OCI-LY7 (cell line): ENCODE measurements around the gene ZNF512. TPM values are rescaled to one million over a fixed set of nuclear protein-coding genes. Genes with fewer than 3 reads are reported as not detected.

Experiments used
- BruUV-seq: library from RNA; stranded (reverse); fragments of 400-500 nt; replicated peaks from 2 replicates; lab custom pipeline; 2021; lab: Mats Ljungman, UMichigan
- CTCF ChIA-PET: fragments of 300-600 bp; sonication (Branson Sonifier 250); formaldehyde crosslinking; loops from one replicate; lab custom pipeline; 2022; ENCODE audit warnings: antibody characterized with exemption; ENCODE audit not compliant: unreplicated experiment; lab: Charles Lee
- POLR2A ChIA-PET: fragments of 300-600 bp; sonication (Branson Sonifier 250); formaldehyde crosslinking; loops from one replicate; lab custom pipeline; 2022; ENCODE audit warnings: antibody characterized with exemption; lab: Charles Lee
- DNase-seq: peaks from one replicate; pipeline ENCODE4 v3.0.0-alpha.2; 2015; ENCODE audit warnings: low spot score
- H2AFZ ChIP-seq: fragments of 200-600 bp; sonication (generic), shearing (Covaris generic); 2 replicates; pipeline ENCODE4 v1.6.1; 2014; ENCODE audit warnings: mild to moderate bottlenecking, antibody characterized with exemption, low read length, moderate library complexity
- H3K27ac ChIP-seq: fragments of 200-600 bp; sonication (generic); 2 replicates; pipeline ENCODE4 v1.5.1; 2014; ENCODE audit warnings: mixed run types, low read depth, mild to moderate bottlenecking, moderate library complexity, low read length, inconsistent platforms; ENCODE audit not compliant: poor library complexity, severe bottlenecking
- H3K36me3 ChIP-seq: fragments of 200-600 bp; sonication (generic); 2 replicates; pipeline ENCODE4 v1.6.1; 2014; ENCODE audit warnings: mild to moderate bottlenecking, antibody characterized with exemption, low read length, moderate library complexity, mixed read lengths; ENCODE audit not compliant: insufficient read depth
- H3K4me1 ChIP-seq: fragments of 200-600 bp; sonication (generic); 2 replicates; pipeline ENCODE4 v1.5.1; 2014; ENCODE audit warnings: mild to moderate bottlenecking, low read length; ENCODE audit not compliant: insufficient read depth, poor library complexity, severe bottlenecking
- H3K4me2 ChIP-seq: fragments of 200-600 bp; sonication (generic); 2 replicates; pipeline ENCODE4 v1.6.1; 2014; ENCODE audit warnings: mild to moderate bottlenecking, low read length
- H3K4me3 ChIP-seq: fragments of 200-600 bp; sonication (generic); 2 replicates; pipeline ENCODE4 v1.5.1; 2014; ENCODE audit warnings: mild to moderate bottlenecking, low read depth, low read length; ENCODE audit not compliant: poor library complexity, severe bottlenecking
- H3K79me2 ChIP-seq: fragments of 200-600 bp; sonication (generic); 2 replicates; pipeline ENCODE4 v1.6.1; 2016; ENCODE audit warnings: low read depth, mild to moderate bottlenecking, low read length, moderate library complexity, mixed read lengths; ENCODE audit not compliant: insufficient read depth
- H3K9me2 ChIP-seq: fragments of 200-600 bp; sonication (generic); 2 replicates; pipeline ENCODE4 v1.6.1; 2016; ENCODE audit warnings: mild to moderate bottlenecking, low read length, mixed read lengths; ENCODE audit not compliant: insufficient read depth
- H3K9me3 ChIP-seq: fragments of 200-600 bp; sonication (generic); 2 replicates; pipeline ENCODE4 v1.6.1; 2014; ENCODE audit warnings: mild to moderate bottlenecking, mixed run types, low read length, mixed read lengths
- H4K20me1 ChIP-seq: fragments of 200-600 bp; sonication (generic); 2 replicates; pipeline ENCODE4 v1.6.1; 2014; ENCODE audit warnings: mild to moderate bottlenecking, antibody characterized with exemption, low read length, moderate library complexity, mixed read lengths; ENCODE audit not compliant: insufficient read depth
- CTCF ChIP-seq: fragments of 200-600 bp; sonication (generic); conservative IDR thresholded peaks from 2 replicates; pipeline ENCODE4 v1.5.1; 2014; ENCODE audit warnings: mild to moderate bottlenecking, antibody characterized with exemption, low read length, moderate library complexity, mixed read lengths
- EZH2phosphoT487 ChIP-seq: fragments of 200-600 bp; sonication (generic); IDR thresholded peaks from 2 replicates; pipeline ENCODE4 v1.6.1; 2018; ENCODE audit warnings: low read depth, borderline replicate concordance, mild to moderate bottlenecking, mixed run types, antibody characterized with exemption, low read length, moderate library complexity, mixed read lengths
- intact Hi-C: fragments of 100-400 bp; cut with micrococcal nuclease; formaldehyde crosslinking; loops from one replicate; pipeline ENCODE4 v1.10.0; 2022; ENCODE audit not compliant: unreplicated experiment
- total RNA-seq, 2 experiments: library from RNA; depleted of rRNA in 1 of 2; stranded (reverse); fragments of >200 nt in 1 of 2; shearing (Covaris generic) in 1 of 2; gene quantifications; 2 replicates each; pipeline ENCODE4 v1.2.3, GENCODE V29; 2014 to 2022

ZNF512 gene
- total RNA-seq, 2 experiments from 2014 or later, result 40.7 to 57.8 TPM

GRCh38 chr2:27663285-27664153, 80.7 kb downstream of the ZNF512 start, which contains the start of the genes SLC4A1AP and SUPT7L:
Gene SLC4A1AP, plus strand, starts transcription at chr2:27663889. Its CDS starts 26 bp downstream, at chr2:27663915.
Gene SUPT7L, minus strand, starts transcription at chr2:27663614. Its CDS starts 1,422 bp downstream, at chr2:27662192.
- Histone ChIP-seq H3K79me2 (peaks cover 34% of the 10 kb centered on the region), H3K4me3 (peak within 1 kb of the TSS; percentile 93), H2AFZ (peak within 1 kb of the TSS; percentile 93)

DNA sequence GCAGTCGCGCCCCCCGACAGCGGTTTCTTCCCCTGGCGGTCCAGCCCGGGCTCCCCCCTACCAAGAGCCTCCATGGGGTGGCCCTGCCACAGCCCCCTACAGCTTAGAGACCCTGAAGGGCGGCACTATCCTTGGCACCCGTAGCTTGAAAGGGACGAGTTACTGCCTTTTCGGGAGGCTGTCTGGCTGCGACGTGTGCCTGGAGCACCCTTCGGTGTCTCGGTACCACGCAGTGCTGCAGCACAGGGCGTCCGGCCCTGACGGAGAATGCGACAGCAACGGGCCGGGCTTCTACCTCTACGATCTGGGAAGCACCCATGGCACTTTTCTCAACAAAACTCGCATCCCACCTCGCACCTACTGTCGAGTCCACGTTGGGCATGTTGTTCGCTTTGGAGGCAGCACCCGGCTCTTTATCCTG, 81.3 kb downstream of the ZNF512 start:
- Histone ChIP-seq H4K20me1 (no peaks in the 10 kb centered on the region), H3K9me3 (no peaks in the 10 kb centered on the region), H3K9me2 (no peaks in the 10 kb centered on the region), H3K4me1 (peaks cover 23% of the 10 kb centered on the region), H3K79me2 (peaks cover 34% of the 10 kb centered on the region), H3K27ac (peak overlapping the region; percentile 89), H3K4me2 (peak overlapping the region; percentile 81), H3K4me3 (peak overlapping the region; percentile 93), H3K36me3 (peaks cover 47% of the 10 kb centered on the region), H2AFZ (peak overlapping the region; percentile 93)
- TSS peak; percentile 90 for BruUV-seq
- CTCF ChIA-PET, result no interaction called here
- POLR2A ChIA-PET, result interaction anchor here (0.6 to 1.4 kb wide), 5 partner anchors 10 to 236 kb away, joined by 3 to 4 read pairs (median 3); no protein-coding TSS in a partner anchor
- intact Hi-C loops, result loop anchor here (10.0 kb wide), 1 partner anchor 259 kb away; the partner anchor contains the start of gene PPM1G
- TF ChIP-seq EZH2phosphoT487, result no peak
- TF ChIP-seq CTCF, result 0 out of 2 replicates have a peak, but pooled peaks have one; percentile 13
- no peak for DNase-seq

More at GRCh38 chr2:27663285-27664153, 80.7 kb downstream of the ZNF512 start, which contains the start of the genes SLC4A1AP and SUPT7L:
- H4K20me1 ChIP-seq, result no peaks in the 10 kb centered on the region
- peak within 1 kb of the TSS; percentile 81 for H3K4me2 ChIP-seq
- H3K27ac ChIP-seq, result peak within 1 kb of the TSS; percentile 89
- TF ChIP-seq CTCF, result peak; percentile 2; the same call in 1 of the 2 replicates
- no peak for TF ChIP-seq EZH2phosphoT487
- H3K4me1 ChIP-seq, result peaks cover 23% of the 10 kb centered on the region
- peaks cover 47% of the 10 kb centered on the region for H3K36me3 ChIP-seq
- DNase-seq, result peak; percentile 92
- ChIA-PET POLR2A (interaction anchor here (0.6 to 1.4 kb wide), 5 partner anchors 10 to 236 kb away, joined by 3 to 4 read pairs (median 3); no protein-coding TSS in a partner anchor), CTCF (no interaction called here)
- no peaks in the 10 kb centered on the region for H3K9me3 ChIP-seq
- H3K9me2 ChIP-seq, result no peaks in the 10 kb centered on the region
- BruUV-seq, result no TSS peak
- intact Hi-C loops, result loop anchor here (10.0 kb wide), 1 partner anchor 259 kb away; the partner anchor contains the start of gene PPM1G
